Daoy (cell line): ENCODE results near the gene ACTA2. TPM values are rescaled to one million over a fixed set of nuclear protein-coding genes. Genes with fewer than 3 reads are reported as not detected.

ENCODE experiments used
- DNase-seq: peaks from one replicate; pipeline ENCODE4 v3.0.0-alpha.2; 2015; ENCODE audit warnings: low read depth
- total RNA-seq: library from RNA; depleted of rRNA; stranded (reverse); fragments of >200 nt; shearing (Covaris generic); gene quantifications from 2 replicates; pipeline ENCODE4 v1.2.3, GENCODE V29; 2014; rRNA removed

ACTA2 gene
- total RNA-seq, 1 experiment from 2014 or later = 12.3 TPM

- no peak for DNase-seq
Observed at GRCh38 chr10:88893611-88894010, 59.0 kb downstream of the ACTA2 start.

- no peak for DNase-seq
Observed at GRCh38 chr10:88892222-88892967, 60.2 kb downstream of the ACTA2 start.

GRCh38 chr10:88890681-88891381 is 61.7 kb downstream of the ACTA2 start:
- no peak for DNase-seq

GRCh38 chr10:88889559-88890337 is 62.8 kb downstream of the ACTA2 start:
- no peak for DNase-seq

GRCh38 chr10:88888810-88889445 is 63.6 kb downstream of the ACTA2 start:
- no peak for DNase-seq

GRCh38 chr10:88886557-88886956 is 66.0 kb downstream of the ACTA2 start:
- DNase-seq = no peak

Other genes with a start within 250 kb of the ACTA2 start
- not detected in 2 replicates for gene LIPK, start 246.5 kb downstream of the ACTA2 start, total RNA-seq
- gene LIPN, start 192.8 kb downstream of the ACTA2 start, total RNA-seq = not detected in 2 replicates
- gene LIPM, start 150.0 kb downstream of the ACTA2 start, total RNA-seq = not detected in 2 replicates
- not detected in 2 replicates for gene ANKRD22, start 100.9 kb downstream of the ACTA2 start, total RNA-seq
- 22.9 and 23.9 TPM in 2 replicates for gene STAMBPL1, start 72.5 kb downstream of the ACTA2 start, total RNA-seq
- 5.2 and 5.8 TPM in 2 replicates for gene FAS, start 38.0 kb upstream of the ACTA2 start, total RNA-seq